Activated CD8-positive, alpha-beta memory T cell treated with anti-CD3 and anti-CD28 coated beads, Interleukin-2, amount 50 U/mL, for 1 hour (primary cell): ENCODE data around the gene OASL.
A peak's percentile ranks its signal among the peaks of the same experiment; 100 is the strongest.
"Not testable (repeated sequence)": the region's sequence is repeated elsewhere in the genome, so short reads cannot be mapped to it uniquely, and the experiment has no call there.

Experiments
- DNase-seq: peaks from one replicate; pipeline ENCODE4 v3.0.0-alpha.2; 2020; ENCODE audit errors: extremely low read depth

OASL gene

DNA sequence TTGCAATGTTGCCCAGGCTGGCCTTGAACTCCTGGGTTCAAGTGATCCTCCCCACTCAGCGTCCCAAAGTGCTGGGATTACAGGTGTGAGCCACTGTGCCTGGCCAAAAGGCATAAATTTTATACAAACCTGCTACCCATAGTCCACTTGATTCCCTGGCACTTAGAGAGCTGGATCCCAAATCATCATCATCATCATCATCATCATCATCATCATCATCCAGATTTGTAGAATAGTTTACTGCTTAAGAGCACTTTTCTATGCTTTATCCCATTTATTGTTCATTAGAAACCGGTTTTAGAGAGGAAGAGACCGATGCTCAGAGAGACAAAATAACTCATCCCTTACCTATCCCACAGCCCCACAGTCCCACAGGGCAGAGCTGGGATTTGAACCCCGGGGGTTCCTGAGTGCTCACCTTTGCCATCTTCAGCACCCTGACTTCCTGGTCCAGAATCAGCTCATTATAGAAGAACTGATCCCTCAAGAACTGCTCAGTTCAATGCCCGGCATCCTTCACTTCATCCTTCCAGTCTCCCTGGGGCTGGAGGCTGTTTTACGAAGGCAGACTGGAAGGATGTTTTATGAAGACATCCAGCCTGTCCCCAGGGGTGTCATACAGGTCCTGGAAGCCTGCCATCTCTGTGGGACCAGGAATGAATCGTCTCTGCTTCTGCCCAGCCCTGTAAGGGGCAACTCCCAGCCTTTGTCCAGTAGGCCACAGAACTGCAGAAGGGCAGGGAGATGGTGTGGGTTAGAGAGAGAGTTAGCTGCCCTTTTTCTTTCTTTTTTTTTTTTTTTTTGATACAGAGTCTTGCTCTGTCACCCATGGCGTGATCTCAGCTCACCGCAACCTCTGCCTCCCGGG lies 20.2 kb upstream of the OASL start:
- DNase-seq = no peak

DNA sequence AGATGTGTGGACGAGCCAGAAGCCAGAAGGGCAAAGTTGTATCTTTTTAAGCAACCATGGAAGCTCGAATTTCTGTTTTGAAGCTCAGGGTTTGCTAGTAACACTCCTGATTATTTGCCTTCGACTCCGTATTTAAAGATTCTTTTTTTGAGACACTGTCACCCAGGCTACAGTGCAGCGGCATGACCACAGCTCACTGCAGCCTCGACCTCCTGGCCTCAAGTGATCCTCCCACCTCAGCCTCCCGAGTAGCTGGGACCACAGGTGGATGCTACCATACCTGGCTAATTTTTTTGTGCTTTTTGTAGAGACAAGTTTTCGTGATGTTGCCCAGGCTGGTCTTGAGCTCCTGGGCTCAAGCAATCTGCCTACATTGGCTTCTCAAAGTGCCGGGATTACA lies 18.7 kb upstream of the OASL start:
- DNase-seq = no peak

DNA sequence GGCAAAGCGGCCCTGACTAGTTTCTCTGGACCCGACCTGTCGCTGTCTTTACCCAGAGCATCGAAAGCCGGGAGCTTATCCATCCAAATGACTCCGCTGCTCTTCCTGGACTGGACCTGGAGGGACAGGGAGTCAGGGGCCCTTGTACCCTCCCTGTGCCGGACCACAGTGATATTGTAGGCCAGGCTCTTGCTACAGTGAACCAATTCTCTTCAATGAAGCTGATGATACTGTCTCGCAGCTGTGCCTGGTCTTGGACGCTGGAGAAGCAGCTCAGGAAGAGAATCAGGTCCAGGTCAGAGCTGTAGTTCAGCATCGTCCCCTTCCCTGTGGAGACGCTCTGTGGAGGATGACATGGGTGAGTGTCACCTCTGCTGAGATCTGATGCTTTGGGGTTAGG lies 14.7 kb upstream of the OASL start:
- DNase-seq = no peak

DNA sequence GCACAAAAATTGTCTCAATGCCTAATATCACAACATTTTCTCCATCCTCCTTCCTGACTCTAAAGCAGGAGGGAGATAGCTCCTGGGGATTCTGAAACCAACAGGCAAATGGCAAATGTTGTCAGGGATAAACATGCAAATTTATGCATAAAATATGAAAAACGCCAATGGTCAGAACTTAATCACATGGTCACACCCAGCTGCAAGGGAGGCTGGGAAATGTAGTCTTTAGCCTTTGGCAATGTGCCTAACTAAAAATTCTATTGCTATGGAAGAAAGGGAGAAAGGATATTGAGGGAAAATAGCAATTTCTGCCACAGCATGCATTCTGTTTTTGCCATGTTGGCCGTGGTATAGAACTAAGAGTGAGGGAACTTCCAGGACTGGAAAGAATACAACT lies 11.7 kb upstream of the OASL start:
- DNase-seq = no peak

DNA sequence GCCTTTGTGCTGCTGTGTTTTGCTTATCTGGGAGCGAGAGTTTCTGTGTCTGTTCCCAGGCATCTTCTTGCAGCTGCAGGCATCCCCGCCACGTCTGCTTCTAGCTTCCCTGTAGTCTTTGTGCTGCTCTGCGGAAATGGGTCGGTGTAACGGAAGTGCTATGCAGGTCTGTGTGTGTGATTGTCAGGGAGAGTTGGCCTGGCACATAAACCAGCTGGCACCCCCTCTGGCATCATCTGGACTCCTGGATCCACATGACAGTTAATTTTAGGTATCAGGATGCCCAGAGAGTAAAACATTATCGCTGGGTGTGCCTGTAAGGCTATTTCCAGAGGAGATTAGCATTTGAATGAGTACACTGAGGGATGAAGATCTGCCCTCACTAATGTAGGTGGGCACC lies 9.4 kb upstream of the OASL start:
- no peak for DNase-seq

DNA sequence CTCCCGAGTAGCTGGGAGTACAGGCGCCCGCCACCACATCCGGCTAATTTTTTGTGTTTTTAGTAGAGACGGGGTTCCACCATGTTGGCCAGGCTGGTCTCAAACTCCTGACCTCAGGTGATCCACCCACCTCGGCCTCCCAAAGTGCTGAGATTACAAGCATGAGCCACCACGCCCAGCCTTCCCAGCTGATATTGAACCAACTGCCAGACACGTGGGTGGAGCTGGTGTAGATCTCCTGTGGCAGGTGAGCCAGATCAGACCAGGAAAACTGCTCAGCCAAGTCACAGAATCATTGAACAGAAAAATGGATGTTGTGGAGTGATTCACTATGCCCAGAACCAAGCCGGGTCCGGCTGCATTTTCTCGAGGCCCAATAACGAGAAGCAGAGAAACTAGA lies 8.4 kb upstream of the OASL start:
- not testable (repeated sequence) for DNase-seq

DNA sequence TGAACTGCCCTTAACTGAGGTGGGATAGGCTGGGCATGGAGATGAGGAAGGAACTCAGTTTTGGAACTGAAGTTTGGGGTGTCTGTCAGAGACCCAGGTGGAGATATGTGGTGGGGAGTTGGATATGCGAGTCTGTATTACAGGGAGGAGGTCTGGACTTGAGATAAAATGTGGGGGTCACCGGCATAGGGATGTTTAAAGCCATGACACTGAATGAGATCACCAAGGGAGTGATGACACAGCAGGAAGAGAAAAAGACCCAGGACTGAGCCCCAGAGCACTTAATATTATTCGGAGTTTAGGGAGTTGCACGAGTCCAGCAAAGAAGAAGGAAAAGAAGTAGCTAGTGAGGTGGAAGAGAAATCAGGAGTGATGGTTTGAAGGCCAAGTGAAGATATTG lies 4.0 kb upstream of the OASL start:
- no peak for DNase-seq

DNA sequence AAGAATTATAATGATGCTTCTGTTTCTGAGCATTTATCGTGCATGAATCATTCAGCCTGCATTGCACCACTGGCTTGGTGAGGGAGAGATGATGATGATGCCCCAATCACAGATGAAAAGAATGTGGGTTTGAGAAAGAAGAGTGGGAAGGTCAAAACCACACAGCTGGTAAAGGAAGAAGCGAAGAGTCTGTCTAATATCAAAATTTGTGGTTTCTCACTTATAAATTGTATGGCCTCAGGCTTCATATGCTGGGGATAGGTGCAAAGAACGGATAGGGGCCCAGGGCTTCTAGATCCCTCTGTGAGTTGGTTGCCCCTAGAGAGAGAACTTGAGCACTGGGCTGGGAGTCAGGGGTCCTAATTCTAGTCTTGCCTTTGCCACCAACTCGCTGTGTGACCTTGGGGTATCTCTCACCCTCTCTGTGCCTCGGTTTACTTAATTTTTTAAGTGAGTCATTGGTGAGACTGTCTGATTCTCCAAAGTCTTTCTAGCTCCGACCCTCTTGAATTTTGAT lies 2.2 kb downstream of the OASL start:
- DNase-seq = no peak

DNA sequence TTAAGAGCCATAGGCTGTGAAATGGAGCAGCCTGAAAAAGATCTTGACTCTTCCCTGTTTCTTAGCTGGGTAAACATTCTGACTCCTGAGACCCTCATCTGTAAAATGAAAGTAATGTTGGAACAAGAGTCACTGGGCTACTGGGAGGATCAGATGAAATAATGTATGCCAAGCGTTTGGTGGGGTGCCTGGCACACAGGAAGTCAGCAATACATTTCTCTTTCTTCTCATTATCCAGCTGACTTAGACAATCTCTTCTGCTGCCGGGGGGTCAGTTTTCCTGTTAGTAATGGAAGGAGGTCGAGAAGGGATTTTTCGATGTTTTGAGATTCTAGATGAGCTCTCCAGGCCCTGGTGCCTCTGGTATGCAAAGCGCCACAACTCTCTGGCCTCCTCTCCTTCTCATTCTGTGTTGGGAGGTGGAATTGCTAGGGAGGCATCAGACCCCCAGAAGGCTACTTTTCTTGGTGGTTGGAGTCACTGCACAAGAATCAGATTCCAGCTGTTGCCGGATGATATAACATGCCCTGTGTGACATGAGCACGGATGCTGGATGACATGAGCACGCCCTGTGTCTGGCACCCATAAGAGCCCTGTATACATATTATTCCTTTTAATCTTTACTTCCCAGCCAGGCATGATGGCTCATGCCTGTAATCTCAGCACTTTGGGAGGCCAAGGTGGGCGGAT lies 4.3 kb downstream of the OASL start:
- DNase-seq = no peak

DNA sequence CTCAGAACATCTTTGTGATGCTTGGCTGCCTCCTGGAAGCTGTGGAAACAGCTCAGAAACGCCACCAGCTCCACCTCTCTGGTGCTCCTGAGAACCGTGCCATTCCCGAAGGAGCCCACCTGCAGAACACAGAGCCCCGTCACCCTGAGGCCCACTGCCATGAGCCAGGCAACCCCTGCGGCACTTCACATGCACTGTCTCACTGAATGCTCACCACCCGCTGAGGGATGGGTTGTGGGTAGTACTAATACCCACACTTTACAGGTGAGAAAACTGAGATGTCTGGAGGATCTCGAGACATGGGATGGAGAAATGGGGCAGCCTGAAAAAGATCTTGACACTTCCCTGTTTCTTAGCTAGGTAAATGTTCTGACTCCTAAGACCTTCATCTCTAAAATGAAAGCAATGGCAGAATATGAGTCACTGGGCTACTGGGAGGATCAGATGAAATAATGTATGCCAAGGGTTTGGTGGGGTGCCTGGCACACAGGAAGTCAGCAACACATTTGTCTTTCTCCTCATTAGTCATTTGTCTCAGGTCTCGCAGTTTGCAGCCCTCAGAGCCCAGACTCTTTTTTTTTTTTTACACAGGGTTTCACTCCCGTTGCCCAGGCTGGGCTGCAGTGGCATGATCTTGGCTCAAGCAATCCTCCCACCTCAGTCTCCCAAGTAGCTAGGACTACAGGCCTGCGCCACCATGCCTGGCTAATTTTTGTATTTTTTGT lies 5.3 kb downstream of the OASL start:
- DNase-seq = peak; percentile 38

DNA sequence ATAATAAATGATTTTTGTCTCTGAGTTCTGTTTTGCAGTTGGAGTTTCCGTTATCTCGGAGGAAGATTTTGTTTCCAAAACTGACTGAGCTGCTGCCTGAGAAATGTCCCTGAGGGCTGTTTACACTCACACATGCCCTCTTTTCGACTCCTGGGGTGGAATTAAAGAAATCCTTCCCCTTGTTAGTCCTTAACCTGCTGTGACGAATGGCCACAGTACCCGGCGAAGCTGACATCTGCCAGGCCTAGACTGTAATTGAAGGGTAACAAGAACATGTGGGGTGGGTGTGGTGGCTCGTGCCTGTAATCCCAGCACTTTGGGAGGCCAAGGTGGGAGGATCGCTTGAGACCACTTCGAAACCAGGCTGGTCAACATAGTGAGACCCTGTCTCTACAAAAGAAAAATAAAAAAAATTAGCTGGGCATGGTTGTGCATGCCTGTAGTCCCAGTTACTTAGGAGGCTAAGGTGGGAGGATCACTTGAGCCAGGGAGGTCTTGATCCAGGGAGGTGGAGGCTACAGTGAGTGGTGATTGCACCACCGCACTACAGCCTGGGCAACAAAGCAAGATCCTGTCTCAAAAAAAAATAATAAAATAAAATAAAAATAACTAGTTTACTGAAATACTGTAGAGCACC lies 8.4 kb downstream of the OASL start:
- no peak for DNase-seq

DNA sequence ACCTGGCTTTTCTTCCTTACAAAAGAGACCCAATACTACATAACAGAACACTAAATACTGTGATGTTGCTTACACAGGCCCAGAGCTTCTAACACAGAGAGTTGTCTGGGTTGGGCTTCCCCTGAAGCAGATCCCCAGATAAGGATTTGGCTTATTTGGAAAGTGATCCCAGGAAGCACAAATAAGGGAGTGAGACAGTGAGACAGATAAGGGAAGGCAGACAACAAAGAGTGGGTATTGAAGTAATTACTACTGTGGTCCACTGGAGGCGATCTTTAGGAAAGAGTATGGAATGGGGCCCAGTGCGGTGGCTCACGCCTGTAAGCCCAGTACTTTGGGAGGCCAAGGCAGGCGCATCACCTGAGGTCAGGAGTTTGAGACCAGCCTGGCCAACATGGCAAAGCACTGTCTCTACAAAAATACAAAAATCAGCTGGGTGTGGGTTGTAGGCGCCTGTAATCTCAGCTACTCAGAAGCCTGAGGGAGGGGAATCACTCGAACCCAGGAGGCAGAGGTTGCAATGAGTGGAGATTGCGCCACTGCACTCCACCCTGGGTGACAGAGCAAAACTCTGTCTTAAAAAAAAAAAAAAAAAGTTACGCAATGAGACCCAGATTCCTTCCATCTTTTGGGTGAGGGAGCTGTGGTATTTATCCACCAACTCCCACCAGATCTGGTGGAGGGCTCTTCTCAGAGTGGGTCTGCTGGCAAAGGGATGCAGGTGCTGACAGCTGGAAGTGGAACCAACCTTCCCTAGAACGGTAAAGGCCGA lies 12.6 kb downstream of the OASL start:
- no peak for DNase-seq

DNA sequence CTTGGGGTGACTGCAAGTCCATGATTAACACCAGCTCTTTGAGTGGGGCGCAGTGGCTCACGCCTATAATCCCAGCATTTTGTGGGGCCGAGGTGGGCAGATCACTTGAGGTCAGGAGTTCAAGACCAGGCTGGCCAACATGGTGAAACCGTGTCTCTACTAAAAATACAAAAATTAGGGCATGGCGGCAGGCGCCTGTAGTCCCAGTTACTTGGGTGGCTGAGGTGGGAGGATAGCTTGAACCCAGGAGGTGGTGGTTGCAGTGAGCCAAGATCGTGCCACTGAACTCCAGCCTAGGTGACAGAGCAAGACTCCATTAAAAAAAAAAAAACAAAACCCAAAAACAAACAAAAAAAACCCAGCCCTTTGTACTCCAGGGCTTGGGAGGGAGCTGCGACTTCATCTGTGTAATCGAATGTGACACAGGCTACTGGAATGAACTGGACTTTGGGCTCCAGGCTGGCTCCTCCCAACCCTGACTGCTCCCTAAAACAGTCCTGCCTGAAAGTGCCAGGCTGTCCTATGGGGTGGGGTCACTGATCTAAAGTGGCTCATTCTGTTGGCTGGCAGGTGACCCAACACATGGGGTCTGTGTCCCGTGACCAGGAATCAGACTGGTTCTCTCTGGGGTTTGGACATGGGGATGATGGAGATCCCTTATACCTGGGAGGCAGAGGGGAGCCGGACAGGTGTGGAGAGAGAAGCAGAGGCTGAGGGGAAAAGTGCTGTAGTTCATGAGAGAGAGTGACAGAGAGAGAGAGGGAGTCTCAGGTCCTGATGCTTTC lies 13.4 kb downstream of the OASL start:
- no peak for DNase-seq

DNA sequence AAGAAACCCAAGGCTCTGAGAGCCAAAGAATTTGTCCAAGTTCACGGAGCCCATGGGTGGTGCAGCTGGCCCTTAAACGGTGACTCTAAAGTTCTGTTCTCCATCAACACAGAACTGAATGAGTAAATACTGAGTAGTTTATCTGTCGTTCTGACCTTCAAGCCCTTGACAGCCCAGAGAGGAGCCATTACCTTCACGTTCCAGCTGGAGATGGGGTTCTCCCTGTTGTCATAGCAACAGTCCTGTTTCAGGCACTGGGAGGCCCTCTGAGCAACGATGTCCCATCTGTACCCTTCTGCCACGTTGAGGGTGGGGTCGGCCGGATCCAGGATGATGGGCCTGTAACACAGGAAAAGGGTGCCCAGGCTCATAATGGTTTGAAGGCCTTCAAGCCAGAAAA lies 15.2 kb downstream of the OASL start:
- DNase-seq = no peak

DNA sequence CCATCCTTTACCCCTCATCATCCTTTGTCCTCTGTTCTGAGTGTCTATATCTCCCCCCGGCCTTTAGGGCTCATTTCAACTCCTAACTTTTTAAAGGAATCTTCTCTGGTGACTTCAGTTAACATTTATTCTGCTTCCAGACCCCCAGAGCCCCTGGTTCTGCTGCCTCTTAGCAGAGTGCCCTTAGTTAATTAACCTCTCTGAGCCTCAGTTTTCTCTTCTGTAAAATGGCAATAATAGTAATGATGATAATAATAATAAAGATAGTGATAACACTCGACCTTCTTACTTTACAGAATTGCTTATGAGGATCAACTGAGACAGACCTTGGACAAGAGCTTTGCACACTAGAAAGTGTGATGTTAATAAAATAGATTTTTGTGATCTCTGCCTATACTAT lies 16.3 kb downstream of the OASL start:
- DNase-seq = no peak

DNA sequence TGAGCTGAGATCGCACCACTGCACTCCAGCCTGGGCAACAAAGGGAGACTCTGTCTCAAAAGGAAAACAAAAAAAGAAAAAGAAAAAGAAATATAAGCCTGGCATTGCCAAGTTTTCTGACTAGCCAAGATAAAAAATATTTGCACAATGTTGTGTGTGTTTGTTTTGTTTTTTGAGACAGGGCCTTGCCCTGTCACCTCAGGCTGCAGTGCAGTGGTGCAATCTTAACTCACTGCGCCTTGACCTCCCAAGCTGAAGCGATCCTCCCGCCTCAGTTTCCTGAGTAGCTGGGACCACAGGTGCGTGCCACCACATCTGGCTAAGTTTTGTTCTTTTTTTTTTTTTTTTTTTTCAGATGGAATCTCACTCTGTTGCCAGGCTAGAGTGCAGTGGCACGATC lies 17.3 kb downstream of the OASL start:
- no peak for DNase-seq

DNA sequence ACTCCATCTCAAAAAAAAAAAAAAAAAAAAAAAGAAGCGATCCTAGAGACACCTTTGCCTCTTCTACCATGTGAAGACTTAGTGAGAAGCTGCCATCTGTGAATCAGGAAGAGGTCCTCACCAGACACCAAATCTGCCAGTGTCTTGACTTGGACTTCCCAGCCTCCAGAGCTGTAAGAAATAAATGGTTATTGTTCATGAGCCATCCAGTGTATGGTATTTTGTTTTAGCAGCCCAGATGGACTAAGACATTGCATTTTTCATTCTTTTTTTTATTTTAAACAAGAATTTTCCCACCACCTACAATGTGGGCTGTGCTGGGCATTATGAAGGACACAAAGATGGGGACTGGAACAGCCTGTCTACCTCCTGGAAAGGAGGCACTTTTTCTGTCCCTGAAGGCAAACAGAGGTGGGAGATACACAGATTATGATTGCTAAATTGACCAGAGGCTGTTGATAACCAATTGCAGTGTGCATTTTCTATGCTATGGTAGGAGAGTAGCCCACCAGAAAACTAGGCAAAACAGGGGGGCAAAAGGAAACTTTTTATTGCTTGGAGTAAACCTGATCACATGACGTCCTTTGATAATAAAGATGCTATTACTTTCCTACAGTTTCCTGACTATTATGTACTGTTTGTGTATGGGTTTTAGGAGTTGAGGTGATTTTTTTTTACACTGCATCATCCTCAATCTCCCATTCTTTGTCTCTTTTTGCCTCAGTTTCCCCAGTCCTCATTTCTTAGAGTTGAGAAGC lies 20.0 kb downstream of the OASL start:
- no peak for DNase-seq

DNA sequence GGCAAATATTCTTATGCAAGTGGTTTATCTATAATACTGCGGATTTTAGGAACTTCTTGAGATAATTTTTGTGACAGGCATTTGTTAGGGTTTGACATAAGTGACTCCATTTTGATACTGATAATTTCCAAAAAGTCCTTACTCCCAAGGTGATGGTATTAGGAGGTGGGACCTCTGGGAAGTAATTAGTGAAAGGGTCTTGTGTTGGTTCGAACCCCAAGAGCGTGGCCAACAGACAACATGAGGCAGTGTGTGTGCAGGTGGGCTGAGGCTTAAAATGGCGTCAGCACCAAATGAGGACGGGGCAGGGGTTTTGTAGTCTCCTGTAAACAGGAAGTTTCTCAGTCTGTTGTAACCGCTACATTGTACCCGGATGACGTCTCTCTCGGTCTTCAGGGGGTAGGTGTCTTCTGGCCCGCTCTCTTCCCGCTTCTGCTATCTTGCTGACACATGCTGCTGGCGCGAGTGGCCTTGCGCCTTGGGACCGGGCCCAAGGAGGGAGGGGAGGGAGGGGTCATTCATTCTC lies 21.0 kb downstream of the OASL start:
- no peak for DNase-seq
